ENCODE results near the gene PAIP1. TPM values are rescaled to one million over a fixed set of nuclear protein-coding genes. Genes with fewer than 3 reads are reported as not detected.
"Not testable (repeated sequence)": the region's sequence is repeated elsewhere in the genome, so short reads cannot be mapped to it uniquely, and the experiment has no call there.

Gene PAIP1
- total and polyA plus RNA-seq, 8 donors, result 3.8 to 93.6 (median 50.8) TPM

DNA sequence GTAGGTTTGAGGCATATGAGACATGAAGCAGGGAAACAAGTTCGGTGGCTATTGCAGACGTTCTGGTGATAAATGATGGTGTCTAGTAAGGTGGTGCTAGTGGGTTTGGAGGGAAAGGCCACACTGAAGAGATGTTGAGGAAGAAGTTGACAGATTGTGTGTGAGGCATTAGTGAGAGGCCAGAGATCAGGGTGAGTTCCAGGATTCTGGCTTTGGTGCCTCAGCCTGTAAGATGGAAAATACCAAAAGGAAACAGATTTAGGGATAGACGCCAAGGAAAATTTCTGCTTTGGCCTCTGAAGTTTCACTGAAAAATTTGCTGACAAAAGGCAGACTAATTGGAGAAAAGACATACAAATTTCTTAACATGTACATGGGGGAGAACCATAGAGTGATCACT, 6.4 kb upstream of the PAIP1 start:
- intact Hi-C loops (cut with DNase I; ENCODE audit: low total_unique reads), result no loop called here
- peaks cover 0 to 9% (median 2%) of the 10 kb centered on the region in 4 donors for H3K4me1 ChIP-seq
- TF ChIP-seq EP300 (IDR thresholded peaks at IDR 0.05), result no peak
- TF ChIP-seq POLR2AphosphoS5 (IDR thresholded peaks at IDR 0.05), result no peak
- TF ChIP-seq, protein P1, sequence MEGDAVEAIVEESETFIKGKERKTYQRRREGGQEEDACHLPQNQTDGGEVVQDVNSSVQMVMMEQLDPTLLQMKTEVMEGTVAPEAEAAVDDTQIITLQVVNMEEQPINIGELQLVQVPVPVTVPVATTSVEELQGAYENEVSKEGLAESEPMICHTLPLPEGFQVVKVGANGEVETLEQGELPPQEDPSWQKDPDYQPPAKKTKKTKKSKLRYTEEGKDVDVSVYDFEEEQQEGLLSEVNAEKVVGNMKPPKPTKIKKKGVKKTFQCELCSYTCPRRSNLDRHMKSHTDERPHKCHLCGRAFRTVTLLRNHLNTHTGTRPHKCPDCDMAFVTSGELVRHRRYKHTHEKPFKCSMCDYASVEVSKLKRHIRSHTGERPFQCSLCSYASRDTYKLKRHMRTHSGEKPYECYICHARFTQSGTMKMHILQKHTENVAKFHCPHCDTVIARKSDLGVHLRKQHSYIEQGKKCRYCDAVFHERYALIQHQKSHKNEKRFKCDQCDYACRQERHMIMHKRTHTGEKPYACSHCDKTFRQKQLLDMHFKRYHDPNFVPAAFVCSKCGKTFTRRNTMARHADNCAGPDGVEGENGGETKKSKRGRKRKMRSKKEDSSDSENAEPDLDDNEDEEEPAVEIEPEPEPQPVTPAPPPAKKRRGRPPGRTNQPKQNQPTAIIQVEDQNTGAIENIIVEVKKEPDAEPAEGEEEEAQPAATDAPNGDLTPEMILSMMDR (IDR thresholded peaks at IDR 0.05), result no peak
- no peak for TF ChIP-seq POLR2A (IDR thresholded peaks at IDR 0.05)
- H3K27ac ChIP-seq, result peak overlapping the region in 2 of 5 donors; percentile 14 to 39
- H3K36me3 ChIP-seq, result no peaks in the 10 kb centered on the region
- no peaks in the 10 kb centered on the region for H3K27me3 ChIP-seq
- WGBS, 5 donors, result 38 to 62% (median 51%) methylated on average over 3 of the region's 3 CpGs
- H3K4me3 ChIP-seq, result no peak overlapping the region
- DNase-seq, result peak in 1 of 2 donors; percentile 59
- H3K9me3 ChIP-seq, result no peaks in the 10 kb centered on the region

DNA sequence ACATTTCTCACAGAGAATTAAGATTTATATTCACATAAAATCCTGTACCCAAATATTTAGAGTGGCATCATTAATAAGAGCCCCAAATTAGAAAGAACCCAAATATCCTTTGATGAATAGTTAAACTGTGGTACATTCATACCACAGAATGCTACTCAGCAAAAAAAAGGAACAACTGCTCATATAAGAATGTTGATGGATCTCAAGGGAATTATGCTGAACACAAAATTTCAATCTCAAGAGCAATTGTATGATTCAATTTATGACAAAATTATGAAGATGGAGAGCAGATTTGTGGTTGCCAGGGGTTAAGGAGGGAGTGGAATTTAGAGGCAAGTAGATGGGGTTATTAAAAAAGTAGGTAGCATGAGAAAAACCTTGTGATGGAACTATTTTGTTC, 4.5 kb upstream of the PAIP1 start:
- Histone ChIP-seq H3K27ac (no peak overlapping the region), H3K4me3 (no peak overlapping the region), H3K4me1 (peaks cover 0 to 13% (median 4%) of the 10 kb centered on the region in 4 donors), H3K27me3 (no peaks in the 10 kb centered on the region), H3K36me3 (no peaks in the 10 kb centered on the region), H3K9me3 (no peaks in the 10 kb centered on the region)
- DNase-seq, result no peak
- no peak for TF ChIP-seq POLR2AphosphoS5 (IDR thresholded peaks at IDR 0.05)
- TF ChIP-seq, protein P1 (IDR thresholded peaks at IDR 0.05), result no peak
- TF ChIP-seq EP300 (IDR thresholded peaks at IDR 0.05), result no peak
- no peak for TF ChIP-seq POLR2A (IDR thresholded peaks at IDR 0.05)
- intact Hi-C loops (cut with DNase I; ENCODE audit: low total_unique reads), result no loop called here

DNA sequence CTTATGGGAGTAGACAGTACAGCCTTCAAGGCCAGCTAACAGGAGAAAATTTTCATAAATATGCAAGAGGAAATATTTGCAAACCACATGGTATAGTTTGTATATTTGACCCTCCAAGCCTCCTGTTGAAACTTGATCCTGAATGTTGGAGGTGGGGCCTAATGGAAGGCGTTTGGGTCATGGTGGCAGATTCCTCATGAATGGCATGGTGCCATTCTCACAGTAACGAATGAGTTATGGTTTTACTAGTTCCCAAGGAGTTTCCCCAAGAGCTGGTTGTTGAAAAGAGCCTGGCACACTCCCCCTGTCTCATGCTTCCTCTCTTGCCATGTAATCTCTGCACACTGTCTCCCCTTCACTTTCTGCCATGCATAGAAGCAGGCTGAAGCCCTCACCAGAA, 3.3 kb upstream of the PAIP1 start:
- Histone ChIP-seq H3K27ac (no peak overlapping the region), H3K9me3 (no peaks in the 10 kb centered on the region), H3K4me3 (no peak overlapping the region), H3K4me1 (peaks cover 0 to 22% (median 13%) of the 10 kb centered on the region in 4 donors), H3K27me3 (no peaks in the 10 kb centered on the region), H3K36me3 (no peaks in the 10 kb centered on the region)
- TF ChIP-seq EP300 (IDR thresholded peaks at IDR 0.05) (no peak), POLR2AphosphoS5 (IDR thresholded peaks at IDR 0.05) (no peak), POLR2A (IDR thresholded peaks at IDR 0.05) (no peak)
- TF ChIP-seq, protein P1 (IDR thresholded peaks at IDR 0.05), result no peak
- intact Hi-C loops (cut with DNase I; ENCODE audit: low total_unique reads), result no loop called here
- 27 to 40% (median 35%) methylated on average over 2 of the region's 2 CpGs for WGBS, 5 donors
- no peak for DNase-seq

DNA sequence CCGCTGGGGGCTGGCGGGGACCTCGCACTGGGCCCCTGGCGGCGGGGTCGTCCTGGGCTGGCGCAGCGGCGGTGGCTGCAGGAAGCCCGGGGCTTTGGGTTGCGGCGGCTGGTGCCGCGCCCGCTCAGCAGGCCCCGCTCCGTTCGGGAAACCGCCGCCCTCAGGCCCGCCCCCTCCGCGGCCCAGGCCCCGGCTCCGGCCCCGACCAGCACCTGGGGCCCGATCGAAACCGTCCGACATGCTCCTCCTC, 345 bp downstream of the PAIP1 start:
- peak in 1 of 2 donors; percentile 85 for DNase-seq
- 0 to 1% (median 1%) methylated on average over 10 to 23 of the region's 30 CpGs; no CpG with 5 or more reads in 1 of the 5 donors for WGBS, 5 donors
- intact Hi-C loops (cut with DNase I; ENCODE audit: low total_unique reads), result not testable (repeated sequence)

DNA sequence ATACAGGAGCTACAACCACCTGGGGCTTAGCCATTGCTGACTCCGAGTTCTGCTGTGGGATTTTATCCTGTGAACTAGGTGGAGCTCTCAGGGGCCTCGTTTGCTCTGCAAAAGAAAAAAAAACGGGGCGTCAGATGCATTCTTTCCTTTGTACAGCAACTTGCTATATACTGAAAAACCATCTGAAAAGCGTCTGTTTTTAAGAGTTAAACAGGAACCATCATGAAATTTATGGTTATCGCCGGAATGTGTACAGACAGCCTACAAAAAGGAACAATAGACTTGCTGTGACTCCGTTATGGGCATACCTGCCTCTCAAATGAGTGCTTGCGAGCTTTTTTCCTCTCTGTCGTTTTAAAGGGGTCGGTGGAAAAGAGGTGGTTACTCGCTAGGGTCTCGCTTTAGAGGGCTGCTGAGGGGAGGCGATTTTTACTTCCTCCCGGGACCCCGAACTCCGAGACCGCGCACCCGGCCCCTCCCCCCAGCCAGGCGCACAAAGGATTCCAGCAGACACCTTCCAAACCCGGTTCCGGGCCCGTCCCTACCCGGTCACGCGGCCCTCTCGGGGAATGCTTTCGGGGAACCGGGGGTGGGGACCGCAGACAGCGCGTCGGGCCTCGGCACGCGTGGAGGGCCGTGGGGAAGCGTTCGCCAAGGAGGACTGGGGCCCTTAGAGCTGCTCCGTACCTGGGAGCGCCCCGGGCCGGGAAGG, 826 bp downstream of the PAIP1 start:
- Histone ChIP-seq H3K4me1 (peaks cover 28 to 60% (median 41%) of the 10 kb centered on the region in 4 donors), H3K36me3 (peaks cover 0 to 27% (median 21%) of the 10 kb centered on the region in 4 donors)
- intact Hi-C loops (cut with DNase I; ENCODE audit: low total_unique reads), result no loop called here

More for the DNA sequence above, 345 bp downstream of the PAIP1 start:
- H3K27me3 ChIP-seq, H3K9me3 ChIP-seq: not testable (repeated sequence)
- Histone ChIP-seq H3K27ac (peak overlapping the region; percentile 93 to 99 (median 98)), H3K36me3 (peaks cover 0 to 25% (median 18%) of the 10 kb centered on the region in 4 donors), H3K4me3 (peak overlapping the region; percentile 79 to 92 (median 84)), H3K4me1 (peaks cover 28 to 55% (median 38%) of the 10 kb centered on the region in 4 donors)

More for the DNA sequence above, 826 bp downstream of the PAIP1 start:
- 0% methylated on average over 32 to 44 of the region's 44 CpGs for WGBS, 5 donors
- peak; percentile 46 to 82 for DNase-seq
- Histone ChIP-seq H3K4me3 (peak overlapping the region; percentile 79 to 92 (median 84)), H3K27ac (peak overlapping the region; percentile 93 to 99 (median 98)), H3K27me3 (no peaks in the 10 kb centered on the region), H3K9me3 (no peaks in the 10 kb centered on the region)
- no peak for TF ChIP-seq POLR2A (IDR thresholded peaks at IDR 0.05)
- TF ChIP-seq EP300 (IDR thresholded peaks at IDR 0.05), result no peak
- TF ChIP-seq POLR2AphosphoS5 (IDR thresholded peaks at IDR 0.05), result no peak
- TF ChIP-seq, protein P1 (IDR thresholded peaks at IDR 0.05), result no peak

Measured in stomach (tissue), 9 donors.